Measurements from ENCODE around the gene KHDC1L.

GRCh38 chr6:73225396-73225795 lies at the start of gene KHDC1L:
- TF ChIP-seq CTCF (IDR thresholded peaks at IDR 0.05; ENCODE audit: insufficient read depth, low read length, poor library complexity, severe bottlenecking) (no peak), EZH2phosphoT487 (conservative IDR thresholded peaks at IDR 0.05; ENCODE audit: low read length) (no peak)

All from SU-DHL-6 (cell line).